HS-5 (cell line): ENCODE measurements around the gene TUSC2.
A peak's percentile ranks its signal among the peaks of the same experiment; 100 is the strongest.
"Not testable (repeated sequence)": the region's sequence is repeated elsewhere in the genome, so short reads cannot be mapped to it uniquely, and the experiment has no call there.

ENCODE experiments used
- DNase-seq: peaks from one replicate; pipeline ENCODE4 v3.0.0-alpha.2; 2012; ENCODE audit warnings: low read depth

TUSC2 gene

DNA sequence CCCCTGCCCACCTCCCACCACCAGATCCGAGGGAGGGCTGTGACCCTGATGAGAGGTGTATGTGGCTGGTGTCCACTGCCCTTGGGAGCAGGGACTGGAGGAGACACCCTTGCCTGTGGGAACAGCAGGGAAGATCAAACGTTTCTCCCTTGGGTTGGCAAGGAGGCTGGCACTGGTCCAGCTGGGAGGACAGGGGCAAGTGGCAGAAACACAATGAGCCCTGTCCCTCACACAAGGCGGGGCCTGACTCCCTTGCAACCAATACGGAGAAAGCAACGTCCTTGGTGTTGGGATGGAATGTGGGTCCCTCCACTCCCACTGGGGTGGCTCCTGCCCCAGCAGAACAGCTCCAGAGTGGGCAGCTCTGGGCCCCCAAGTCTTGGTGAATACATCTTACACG is 10.7 kb downstream of the TUSC2 start:
- no peak for DNase-seq

DNA sequence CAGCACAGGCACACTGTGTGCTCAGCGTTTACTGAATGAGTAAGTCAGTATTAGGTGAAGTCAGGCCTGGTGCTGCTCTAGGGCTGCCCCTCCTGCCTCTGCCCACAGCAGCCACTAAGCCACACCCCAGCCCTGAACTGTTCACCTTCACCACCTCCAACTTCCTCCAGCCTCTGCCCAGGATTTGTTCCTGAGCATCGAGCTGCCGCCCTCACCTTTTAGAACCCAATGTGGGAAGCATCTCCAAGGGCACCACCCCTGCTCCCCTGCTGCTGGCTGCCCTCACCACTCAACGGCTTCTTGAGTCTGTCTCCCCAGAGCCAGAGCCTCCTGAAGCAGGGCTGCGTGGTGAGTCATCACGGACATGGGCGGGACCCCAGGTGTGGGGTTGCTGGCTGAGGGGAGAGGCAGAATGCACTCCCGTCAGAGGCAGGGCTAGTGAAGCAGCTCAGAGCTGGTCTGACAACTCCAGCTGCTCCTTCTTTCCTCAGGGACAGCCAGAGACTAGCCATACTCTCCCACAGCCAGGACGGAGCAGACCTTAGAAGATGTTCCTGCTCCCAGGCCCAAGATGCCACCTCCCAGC is 11.3 kb downstream of the TUSC2 start:
- no peak for DNase-seq

DNA sequence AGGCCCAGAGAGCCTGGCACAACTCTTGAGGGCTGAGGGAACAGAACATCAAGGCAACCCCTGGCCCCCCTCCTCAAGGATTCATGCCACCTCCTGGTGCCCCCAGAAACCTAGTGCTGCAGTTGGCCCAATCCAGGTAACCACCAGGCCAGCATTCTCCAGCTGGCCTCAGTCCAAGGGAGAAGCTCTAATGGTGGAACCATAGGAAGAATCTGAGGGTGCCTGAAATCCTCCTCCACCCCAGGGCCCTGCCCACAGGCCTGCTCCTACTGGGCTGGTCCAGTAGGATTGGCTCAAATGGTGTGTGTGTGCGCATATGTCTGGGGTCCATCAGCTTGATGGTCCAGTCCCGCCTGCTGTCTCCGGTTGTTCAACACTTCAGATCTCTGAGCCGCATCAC is 13.2 kb downstream of the TUSC2 start:
- DNase-seq = no peak

DNA sequence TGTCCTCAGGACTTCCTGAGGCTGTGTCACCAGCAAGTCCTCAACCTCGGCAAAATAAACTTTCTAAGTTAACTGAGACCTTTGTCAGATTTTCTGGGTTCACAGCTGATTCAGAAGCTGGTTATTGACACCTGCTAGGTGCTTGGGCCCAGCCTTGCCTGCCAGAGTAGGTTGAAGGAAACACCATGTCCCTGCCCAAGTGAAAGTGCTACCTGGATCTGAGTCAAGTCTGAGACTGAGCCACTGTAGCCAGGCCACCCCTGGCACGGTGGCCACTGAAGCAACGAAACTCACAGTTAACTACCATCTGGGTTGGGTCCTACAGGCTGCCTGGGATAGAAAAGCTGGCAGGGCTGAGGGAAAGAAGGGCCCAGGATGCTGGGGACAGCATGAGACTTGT is 13.7 kb downstream of the TUSC2 start:
- no peak for DNase-seq

DNA sequence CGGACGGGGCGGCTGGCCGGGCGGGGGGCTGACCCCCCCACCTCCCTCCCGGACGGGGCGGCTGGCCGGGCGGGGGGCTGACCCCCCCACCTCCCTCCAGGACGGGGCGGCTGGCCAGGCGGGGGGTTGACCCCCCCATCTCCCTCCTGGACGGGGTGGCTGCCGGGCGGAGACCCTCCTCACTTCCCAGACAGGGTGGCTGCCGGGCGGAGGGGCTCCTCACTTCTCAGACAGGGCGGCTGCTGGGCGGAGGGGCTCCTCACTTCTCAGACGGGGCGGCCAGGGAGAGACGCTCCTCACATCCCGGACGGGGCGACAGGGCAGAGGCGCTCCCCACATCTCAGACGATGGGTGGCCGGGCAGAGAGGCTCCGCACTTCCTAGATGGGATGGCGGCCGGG is 16.0 kb downstream of the TUSC2 start:
- not testable (repeated sequence) for DNase-seq

DNA sequence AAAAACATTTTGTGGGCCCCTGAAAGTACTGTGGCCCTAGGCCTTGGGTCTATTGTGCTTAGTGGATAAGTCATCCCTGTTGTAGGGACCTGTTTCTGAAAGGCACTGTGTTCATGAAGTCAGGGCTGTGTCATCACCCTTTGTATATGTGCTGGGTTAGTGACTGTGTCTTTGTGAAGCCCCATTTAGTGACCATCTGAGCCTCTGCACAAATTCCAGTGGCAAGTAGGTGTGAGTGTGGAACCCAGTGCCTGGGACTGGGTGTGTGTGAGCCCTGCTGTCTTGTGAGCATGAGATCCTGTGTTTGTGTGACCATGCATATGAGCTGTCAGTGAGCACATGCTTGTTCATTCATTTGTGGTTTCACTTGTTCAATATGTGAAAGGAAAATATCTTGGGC is 23.4 kb downstream of the TUSC2 start:
- no peak for DNase-seq

DNA sequence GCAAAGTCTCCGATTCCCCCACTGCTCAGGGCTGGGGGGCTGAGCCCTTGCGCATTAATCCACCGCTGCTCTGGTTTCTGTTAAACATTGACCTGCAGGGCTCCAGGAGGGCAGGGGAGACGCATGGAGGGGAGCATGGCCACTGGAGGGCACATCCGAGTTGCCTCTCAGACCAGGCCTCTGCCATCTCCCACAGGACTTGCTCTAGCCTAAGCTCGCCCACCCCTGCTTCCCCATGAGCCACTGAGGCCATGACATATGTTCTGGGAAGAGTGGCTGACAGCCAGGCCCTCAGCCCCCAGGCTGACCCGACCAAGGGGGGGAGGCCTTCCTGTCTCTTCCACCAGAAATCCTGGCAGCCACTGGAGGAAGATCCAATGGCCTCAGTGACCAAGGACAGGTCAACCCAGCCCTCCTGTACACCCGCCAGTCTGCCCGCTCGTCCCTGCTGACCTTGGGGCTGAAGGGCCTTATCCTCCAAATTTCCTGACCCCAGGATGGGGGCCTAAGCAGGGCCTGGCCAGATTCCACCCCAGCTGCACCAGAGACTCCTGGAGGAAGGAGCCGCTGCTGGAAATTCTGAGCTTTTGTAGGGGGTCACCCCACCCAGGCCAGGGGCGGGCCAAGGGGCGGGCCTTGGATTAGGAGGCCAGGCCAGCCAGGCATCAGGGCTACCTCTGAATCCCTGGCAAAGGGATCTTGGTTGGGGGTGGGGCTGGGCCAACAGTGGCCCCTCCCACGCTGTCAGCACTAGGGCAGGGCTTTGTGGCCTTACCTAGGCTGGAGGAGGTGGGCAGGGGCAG is 24.8 kb downstream of the TUSC2 start, which contains the start of gene HYAL1:
Gene HYAL1 (minus strand): TSS at position 562 of the 803 bp plus-strand sequence. CDS start 618 bp downstream, outside the sequence.
- no peak for DNase-seq

DNA sequence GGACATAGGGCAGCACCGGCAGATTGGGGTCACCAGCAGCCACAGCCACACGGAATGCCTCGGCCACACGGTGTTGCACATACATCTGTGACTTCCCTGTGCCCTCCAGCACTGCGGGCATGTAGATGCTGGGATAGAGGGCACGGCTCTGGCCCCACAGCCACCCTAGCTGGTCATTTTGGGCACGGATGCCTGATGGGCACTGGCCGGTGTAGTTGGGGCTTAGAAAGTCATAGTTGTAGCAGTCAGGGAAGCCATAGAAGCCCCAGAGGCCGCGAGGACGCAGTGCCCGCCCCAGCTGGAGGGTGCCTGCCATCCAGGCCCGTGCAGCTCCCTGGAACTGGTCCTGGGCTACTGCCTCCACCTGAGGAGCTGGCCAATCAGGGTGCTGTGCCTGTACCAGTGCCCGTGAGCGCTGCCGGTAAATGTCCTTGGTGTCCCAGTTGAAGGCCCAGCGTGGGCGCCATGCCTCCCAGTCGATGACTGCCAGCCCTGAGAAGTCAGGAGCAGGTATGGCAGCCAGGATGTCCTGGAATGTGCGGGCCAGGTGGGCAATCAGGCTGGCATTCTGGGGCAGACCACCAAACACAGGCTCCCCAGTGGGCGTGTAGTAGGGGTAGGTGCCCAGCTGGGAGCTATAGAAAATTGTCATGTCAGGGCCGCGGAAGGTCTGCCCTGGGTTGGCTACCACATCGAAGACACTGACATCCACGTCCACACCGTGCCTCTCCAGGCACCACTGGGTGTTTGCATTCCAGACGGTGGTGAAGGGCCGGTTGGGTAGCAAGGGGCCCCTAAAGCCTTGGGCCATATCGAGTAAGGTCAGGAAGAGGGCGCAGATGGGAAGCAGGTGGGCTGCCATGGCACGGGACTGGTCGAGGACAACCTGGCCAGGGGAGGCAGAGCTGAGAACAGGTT is 25.7 kb downstream of the TUSC2 start:
- DNase-seq = no peak

DNA sequence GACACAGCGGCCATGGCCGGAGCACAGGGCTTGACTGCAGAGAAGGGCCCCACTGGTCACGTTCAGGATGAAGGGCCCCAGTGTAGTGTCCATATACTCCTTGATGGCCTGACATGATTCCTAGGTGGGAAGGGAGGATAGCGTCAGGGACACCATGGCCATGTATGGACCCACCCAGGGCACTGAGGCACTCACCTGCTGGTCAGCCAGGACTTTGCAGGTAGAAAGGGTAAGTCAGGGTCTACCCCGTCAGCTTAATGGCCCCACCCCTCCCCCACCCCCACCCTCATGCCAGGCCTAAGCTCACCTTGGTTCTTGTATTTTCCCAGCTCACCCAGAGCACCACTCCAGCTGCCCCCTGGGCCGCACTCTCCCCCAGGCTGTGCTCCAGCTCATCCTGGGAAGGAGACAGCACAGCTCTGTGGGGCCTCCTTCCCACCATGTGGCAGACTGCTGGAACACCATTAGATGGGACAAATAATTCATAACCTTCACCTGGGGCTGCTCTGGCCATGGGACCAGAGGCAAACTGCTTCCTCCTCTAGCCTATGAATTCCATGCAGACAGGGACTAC is 27.3 kb downstream of the TUSC2 start:
- no peak for DNase-seq

DNA sequence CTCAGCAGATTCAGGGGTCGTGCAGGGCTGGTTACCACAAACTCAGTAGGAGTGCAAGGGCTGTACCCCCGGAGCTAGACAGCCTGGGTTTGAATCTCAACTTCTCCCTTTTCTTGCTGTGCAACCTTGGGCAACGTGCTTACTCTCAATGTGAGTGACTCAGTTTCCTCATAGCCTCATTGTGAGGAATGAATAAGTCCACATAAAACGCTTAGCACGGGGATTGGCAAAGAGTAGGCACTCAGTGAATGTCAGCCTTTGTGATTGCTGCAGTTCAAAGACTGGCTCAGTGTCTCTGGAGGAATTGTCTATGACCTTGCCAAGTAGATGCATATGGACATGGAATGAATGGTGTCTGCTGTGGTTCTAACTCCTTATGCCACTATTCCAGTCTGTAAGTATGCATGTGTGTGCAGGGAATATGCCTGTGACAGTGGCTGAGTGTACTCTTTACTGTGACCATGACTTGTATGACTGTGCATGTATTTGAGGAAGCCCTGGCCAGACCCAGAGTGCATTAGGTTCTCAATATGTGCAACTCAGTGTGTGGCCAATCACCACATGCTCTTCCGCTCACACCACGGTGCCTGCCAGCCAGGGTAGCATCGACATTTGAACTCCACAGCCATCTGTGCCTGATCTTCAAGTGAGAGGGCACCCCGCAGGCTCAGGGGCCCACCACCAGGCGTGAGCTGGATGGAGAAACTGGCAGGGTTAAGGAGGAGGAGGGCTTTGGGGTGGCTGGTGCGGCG is 27.9 kb downstream of the TUSC2 start:
- no peak for DNase-seq

DNA sequence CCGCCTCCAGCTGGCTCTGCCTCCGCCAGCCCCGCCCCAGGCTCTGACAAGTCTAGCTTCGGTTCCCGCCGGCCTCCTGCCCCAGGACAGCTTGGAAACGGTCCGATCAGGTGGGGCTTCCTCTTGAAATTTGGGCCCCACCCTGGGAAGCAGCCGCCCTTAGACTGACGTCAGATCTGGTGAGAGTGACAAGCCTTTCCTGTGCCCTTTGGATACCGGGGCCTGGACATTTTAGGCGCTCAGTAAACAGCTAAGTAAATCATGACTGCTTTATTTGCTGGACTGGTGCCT is 28.4 kb downstream of the TUSC2 start:
- DNase-seq = no peak

DNA sequence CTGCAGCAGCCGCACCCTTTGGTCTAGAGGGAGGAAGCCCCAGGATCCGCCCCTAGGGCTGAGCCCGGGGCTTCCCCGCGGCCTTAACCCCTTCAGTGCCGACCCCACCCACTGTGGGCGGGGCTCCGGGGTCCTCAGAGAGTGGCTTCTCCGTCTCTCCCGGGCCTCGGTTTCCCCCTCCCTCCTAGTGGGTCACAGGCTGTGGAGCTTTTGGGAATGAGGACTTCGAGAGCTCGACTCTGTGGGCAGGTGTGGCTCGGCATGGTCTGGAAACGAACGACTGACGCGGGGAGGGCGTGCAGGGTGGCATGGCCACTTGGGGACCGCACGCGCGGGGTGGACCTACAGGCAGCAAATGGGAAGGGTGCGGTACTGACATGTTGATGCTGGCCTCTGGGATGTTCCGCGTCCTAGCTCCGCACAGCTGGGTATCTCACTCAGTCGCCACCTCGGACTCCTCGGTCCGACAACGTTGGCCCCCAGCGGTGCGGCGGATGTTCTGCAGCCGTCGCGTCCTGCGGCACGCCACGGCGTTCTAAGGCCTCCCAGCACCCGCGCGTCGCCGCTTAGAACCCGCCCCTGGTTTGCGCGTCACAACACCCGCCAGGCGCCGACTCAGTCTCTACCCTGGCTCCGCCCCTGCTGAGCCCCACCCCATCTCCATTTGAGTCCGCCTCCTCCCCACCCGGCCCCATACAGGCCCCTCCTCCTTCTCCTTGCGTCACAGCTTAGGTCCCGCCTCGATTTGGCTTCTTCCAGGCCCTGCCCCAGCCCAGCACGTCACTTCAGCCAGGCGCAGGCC is 29.0 kb downstream of the TUSC2 start, which contains the start of the genes HYAL3 and NAA80:
Gene HYAL3 (minus strand): TSS at position 570 of the 802 bp plus-strand sequence. CDS start 3,803 bp downstream, outside the sequence.
Gene NAA80 (minus strand): TSS at position 570 of the 802 bp plus-strand sequence. CDS start 1,942 bp downstream, outside the sequence.
- DNase-seq = peak; percentile 98

DNA sequence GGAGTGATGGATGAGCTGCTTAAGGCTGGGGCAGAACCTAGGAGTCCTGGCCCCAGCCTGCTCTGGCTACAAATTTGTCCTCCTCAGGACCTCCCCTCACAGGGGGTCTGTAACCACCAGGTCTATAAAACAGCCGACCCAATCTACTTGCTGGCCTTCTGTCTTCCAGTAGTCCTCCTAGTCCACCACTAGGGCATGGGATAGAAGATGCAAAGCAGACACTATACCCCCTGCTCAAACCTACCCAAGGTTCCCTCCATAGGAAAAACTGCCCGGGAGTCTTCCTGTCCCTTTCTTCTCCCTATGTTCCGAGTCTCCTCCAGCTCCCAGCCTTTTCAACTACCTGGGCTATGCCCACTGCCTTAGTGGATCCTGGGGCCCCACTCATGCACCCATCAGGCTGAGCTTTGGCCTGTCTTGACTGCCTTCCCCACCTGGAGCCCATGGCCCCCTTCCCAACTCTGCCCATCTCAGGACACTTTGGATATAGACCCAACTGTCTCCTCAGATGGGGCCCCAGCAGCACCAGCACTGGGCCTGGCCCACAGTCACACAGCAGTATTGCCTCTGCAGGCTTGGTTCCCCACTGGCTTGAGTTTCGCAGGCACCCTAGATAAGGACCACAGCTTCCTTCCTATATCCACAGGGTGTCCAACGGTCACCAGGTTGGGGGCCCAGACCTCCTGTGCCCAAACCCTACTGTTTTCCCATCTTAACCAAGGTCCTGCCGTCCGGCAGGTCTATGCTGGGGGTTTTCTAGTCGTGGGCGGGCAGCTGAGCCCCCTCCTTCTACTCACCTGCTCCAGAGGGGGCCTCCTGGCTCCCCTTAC is 29.9 kb downstream of the TUSC2 start:
- no peak for DNase-seq

DNA sequence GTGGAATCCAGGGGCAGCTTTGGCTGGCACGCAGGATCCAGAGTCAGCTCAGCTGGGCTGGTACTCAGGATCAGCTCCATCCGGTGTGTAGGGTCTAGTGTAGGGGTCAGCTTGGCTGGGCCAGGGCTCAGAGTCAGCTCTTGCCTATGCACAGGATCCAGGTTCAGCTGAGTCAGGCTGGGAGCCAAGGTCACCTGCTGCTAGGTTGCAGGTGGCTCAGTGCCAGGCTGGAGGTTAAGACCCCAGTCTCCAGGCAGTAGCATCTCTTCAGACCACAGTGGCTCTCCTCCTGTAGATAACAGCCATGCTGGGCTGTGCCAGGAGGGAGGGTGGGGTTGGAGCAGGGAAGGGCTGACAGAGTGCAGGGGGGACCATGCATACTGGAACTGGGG is 30.6 kb downstream of the TUSC2 start:
- DNase-seq = no peak

DNA sequence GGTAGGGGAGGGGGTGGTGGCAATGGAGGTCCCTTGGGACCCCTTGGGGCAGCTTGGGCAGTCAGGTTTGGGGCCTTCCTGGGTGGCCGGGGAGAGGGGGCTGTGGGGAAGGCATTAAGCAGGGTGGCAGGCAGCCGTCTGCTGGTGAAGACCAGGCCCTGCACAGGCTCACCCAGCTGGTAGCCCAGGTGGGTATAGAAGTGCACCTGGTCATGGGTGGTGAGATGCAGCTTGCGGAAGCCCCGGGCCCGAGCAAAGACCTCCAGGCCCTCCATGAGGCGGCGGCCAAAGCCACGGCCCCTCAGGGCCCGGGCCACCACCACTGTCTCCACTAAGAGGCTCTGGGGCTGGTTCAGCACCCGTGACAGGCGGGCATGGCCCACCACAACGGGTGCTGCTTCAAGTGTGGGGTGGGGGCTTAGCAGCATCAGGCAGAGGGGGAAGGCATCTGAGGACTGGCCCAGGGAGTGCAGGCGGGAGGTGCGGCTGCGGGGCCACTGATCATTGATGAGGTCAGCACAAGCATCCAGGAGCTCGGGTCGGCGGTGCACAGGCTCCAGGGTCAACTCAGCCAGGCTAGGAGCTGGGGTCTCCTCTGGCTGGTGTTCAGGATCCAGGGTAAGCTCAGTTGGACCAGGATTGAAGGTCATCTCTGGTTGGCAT is 31.2 kb downstream of the TUSC2 start:
- no peak for DNase-seq

DNA sequence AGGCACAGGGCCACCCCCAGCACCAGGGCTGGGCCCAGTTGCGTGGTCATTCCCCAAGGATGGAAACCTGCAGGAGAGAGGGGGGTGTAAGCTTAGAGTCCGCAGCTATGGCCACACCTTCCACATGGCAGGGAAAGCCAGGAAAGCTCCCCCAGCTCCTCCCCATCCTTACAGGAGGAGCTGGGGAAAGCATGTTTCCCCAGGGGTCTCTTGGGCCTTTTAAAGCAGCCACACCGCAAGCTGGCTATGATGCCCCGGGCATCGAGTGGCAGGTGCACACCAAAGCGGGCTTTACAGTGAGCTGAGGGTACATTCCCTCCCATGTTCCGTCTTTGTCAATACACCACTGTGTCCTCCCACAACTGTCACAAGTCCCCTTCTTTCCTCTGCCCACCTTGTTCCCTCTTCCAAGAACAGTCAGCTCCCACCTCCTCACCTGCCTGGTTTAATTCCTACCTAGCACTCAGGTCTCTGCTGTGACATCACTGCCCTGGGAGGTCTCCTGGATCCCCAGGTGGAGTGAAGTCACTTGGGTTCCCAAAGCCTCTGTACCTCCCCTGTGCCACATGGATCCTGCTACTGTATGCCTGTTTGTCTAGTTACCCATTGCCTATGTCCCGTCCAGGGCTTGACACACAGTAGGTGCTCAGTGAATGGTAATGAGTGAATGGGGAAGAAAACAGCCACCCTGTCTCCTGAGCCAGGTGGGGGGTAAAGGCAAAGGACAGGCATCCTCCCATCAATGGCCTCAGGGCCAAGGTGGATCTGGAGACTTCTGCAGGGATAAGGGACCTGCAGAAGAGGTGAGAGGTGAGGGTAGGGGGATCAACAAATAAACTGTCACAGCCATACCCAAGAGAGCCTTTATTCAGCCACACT is 32.2 kb downstream of the TUSC2 start:
- DNase-seq = no peak

DNA sequence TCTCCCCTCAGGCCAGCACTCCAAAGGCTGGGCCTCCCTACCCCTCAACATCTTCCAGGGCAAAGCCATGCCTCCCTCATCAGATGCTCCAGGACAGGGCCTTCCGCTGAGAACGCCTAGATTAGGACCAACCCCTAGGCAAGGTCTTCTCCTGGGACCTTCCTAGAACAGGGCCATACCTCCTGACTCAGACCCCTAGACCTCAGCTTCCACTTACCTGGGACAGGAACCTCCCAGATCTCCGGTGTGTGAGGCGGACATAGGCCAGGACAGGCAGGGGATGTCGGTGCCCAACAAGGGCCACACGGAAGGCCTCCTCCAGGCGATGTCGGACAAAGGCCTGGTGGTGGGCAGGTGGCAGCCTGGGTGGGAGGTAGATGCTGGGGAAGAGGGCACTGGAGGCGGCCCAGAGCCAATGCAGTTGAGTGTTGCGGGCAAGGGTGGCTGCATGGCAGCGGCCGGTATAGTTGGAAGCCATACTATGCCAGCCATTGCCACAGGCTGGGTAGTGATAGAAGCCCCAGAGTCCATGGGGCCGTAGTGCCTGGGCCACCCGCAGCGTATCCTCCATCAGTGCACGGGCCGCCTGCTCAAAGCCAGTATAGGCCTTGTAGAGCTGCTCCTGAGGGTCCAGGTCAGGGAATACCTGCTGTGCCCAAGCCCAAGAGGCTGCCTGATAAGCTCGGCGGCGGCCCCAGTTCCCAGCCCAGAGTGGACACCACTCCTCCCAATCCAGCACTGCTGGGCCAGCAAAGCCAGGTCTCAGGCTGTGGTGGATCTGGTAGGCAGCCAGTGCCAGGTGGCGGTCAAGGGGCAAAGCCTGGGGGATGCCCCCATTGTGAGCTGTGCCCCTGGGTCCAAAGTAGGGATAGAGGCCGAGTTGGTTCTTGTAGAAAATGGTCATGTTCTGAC is 33.3 kb downstream of the TUSC2 start:
- DNase-seq = no peak
